Gastroesophageal sphincter (tissue), 3 donors: Measurements from ENCODE around the gene VPREB3.

ENCODE experiments used
- POLR2AphosphoS5 ChIP-seq: sonication (generic); formaldehyde crosslinking; IDR thresholded peaks from one replicate; pipeline ENCODE4 v1.6.1; 2017; ENCODE audit warnings: antibody characterized with exemption
- TF ChIP-seq, protein P1 (sequence below), 4 experiments: fragments of 200-600 bp in 2 of 4; fragments of 450-650 bp in 2 of 4; sonication (generic) in 1 of 4; IDR thresholded peaks; one replicate each; pipeline ENCODE4 v1.5.1; 2017 to 2019; ENCODE audit warnings: antibody characterized with exemption in 4 of 4, mild to moderate bottlenecking in 2 of 4, moderate library complexity in 2 of 4

DNA sequence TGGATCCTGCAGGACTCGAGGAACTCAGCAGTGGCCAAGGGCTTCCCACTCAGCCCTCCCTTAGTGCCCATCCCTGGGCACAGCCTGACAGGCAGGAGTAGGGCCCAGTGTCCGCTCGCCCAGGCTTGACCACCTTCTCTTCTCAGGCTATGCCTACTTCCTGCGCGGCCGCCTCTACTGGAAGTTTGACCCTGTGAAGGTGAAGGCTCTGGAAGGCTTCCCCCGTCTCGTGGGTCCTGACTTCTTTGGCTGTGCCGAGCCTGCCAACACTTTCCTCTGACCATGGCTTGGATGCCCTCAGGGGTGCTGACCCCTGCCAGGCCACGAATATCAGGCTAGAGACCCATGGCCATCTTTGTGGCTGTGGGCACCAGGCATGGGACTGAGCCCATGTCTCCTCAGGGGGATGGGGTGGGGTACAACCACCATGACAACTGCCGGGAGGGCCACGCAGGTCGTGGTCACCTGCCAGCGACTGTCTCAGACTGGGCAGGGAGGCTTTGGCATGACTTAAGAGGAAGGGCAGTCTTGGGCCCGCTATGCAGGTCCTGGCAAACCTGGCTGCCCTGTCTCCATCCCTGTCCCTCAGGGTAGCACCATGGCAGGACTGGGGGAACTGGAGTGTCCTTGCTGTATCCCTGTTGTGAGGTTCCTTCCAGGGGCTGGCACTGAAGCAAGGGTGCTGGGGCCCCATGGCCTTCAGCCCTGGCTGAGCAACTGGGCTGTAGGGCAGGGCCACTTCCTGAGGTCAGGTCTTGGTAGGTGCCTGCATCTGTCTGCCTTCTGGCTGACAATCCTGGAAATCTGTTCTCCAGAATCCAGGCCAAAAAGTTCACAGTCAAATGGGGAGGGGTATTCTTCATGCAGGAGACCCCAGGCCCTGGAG lies 29.3 kb upstream of the VPREB3 start:
- TF ChIP-seq, protein P1, sequence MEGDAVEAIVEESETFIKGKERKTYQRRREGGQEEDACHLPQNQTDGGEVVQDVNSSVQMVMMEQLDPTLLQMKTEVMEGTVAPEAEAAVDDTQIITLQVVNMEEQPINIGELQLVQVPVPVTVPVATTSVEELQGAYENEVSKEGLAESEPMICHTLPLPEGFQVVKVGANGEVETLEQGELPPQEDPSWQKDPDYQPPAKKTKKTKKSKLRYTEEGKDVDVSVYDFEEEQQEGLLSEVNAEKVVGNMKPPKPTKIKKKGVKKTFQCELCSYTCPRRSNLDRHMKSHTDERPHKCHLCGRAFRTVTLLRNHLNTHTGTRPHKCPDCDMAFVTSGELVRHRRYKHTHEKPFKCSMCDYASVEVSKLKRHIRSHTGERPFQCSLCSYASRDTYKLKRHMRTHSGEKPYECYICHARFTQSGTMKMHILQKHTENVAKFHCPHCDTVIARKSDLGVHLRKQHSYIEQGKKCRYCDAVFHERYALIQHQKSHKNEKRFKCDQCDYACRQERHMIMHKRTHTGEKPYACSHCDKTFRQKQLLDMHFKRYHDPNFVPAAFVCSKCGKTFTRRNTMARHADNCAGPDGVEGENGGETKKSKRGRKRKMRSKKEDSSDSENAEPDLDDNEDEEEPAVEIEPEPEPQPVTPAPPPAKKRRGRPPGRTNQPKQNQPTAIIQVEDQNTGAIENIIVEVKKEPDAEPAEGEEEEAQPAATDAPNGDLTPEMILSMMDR (IDR thresholded peaks at IDR 0.05) = no peak
- no peak for TF ChIP-seq POLR2AphosphoS5
